ENCODE results near the gene EHBP1L1.

The EHBP1L1 gene

DNA sequence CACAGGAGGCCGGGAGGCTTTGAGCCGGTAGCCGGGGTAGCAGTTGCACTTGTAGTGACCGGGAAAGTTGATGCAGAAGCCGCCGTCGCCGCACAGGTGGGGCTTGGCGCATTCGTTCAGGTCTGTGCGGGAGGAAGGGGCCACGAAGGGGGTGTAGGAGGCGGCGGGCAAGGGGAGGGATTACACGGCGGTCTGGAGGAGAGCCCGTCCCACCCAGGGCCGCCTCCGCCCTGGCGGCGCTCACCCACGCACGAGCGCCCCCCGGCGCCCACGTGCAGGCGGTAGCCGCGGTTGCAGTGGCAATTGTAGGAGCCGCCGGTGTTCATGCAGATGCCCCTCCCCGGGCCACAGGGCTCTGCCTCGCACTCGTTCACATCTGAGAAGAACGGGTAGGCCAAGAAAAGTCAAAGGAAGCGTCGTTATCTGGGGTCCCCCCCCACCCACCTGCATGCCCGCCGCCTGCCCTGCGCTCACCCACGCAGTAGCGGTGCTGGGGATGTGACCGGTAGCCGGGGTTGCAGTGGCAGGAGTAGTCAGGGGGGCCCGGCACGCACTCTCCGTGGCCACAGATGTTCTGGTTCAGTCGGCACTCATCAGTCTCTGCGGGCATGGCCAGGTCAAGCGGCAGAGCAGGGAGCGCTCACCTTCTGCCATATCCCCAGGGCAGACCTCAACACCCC, 28.3 kb upstream of the EHBP1L1 start:
- no peak for DNase-seq

DNA sequence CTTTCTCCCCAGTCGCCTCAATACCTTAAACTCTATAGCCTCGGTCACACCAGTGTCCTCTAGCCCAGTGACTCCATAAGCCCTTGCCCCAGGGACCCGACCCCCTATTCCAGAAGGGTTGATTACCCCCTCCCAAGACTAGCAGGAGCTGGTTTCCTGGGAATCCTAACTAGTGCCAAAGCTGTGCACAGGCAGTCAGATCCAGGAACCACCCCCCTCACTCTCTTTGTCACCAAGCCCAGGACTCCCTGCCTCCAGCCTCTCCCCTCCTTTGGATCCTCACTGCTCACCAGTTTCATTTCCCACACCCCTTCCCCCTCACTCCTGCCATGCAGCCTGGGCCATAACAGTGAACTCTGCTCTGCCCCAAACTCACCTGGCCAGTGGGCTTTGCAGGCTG, 27.5 kb upstream of the EHBP1L1 start:
- DNase-seq = no peak

DNA sequence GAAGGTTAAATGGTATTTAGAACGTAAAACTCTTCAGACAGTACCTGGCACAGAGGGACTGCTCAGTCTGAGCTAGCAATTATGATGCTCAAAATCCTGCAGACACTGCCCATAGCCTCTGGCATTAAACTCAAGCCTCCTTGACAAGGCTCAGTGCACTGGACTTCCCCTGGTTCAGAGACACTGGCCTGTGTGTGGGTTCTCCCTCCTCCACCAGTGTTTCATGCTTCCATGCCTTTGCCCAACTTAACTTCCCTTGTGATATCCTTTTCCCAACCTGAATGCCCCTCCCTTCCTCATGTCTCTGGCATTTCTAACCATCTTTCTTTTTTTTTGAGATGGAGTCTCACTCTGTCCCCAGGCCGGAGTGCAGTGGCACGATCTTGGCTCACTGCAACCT, 26.8 kb upstream of the EHBP1L1 start:
- no peak for DNase-seq

DNA sequence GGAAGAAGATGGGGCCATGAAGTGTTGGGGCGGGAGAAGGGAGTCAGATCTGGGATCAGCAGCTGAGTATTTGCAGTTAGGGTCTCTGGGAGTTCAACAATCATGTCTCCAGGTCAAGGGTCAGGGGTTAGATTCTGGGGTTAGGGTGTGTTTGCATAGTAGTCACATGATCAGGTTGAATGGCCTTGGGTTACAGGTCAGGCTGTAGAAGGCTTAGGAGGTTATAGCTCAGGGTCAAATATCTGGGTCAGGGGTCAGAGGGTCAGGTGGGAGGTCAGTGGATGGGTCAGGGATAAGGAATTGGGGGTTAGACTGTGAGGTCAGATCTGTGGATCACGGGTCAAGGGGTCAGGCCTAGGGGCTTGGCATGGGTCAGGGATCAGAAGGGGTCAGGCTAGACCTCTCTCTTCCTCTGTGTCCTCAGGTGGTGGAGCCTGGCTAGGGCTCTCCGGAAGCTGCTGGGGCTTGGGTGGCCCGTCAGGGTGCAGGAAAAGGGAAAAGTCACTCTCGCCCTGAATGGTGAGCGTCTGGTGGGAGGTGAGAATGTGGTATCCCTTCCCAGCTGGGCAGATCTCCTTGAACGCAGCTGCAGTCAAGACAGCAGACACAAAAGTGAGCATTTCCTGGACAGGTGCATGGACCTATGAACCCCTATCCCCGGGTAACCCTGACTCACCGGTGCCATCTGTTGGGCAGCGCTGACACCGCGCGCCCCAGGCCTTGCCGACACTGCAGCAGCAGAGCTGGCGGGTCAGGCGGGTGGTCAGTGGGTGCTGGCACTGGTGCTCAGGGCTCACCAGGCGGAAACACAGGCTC, 24.1 kb upstream of the EHBP1L1 start:
- DNase-seq = no peak

DNA sequence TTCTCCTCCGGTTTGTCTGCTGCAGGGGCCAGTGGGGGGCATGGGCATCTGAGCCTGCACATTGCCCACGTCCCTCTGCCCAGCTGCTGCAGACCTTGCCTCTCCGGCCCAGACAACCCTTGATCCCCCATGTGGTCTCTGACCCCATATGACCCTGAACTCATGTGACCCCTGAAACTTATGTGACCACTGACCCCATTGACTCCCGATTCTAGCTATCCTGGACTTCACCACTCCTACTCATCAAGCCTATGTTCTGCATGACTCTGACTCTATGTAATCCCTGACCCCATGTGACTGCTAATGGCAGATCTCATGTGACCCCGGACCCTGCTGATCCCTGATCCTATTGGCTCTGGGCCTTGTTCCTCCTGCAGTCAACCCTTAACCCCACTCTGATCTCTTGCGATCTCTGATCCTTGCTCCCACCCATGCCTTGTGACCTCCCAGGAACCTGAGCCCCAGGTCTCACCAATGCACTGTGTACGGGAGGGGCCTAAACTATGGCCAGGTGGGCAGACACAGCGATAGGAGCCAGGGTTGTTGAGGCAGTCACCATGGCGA, 23.4 kb upstream of the EHBP1L1 start:
- DNase-seq = no peak

DNA sequence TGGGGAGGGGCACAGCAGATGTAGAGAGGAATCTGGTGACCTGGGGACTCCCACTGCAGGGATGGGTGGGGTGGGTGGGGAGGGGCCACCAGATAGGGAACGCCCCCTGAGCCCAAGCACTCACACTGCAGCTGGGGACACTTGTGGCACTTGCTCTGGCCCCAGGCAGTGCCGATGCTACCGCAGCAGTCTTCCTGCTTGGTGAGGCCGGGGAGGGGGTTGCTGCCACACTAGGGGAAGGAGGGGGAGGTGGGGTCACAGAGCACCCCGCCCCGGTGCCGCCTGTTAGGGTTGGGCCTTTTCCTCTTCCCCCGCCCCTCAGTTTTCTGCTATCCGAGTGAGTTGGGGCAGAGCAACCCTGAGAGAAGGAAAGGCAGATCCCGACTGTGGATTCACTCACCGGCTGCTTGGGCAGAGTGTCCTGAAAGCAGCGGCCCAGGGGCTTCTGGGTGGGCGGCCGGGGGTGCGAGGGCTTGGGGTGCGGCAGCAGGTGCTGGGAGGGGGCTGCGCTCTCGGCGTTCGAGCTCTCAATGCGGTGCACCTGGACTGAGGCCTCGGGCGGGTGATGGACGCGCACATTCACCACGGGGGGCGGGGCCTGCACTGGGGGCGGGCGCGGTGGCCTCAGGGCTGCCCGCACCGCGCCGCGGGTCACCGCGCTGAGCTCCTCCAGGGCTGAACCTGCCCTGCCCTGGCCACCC, 22.4 kb upstream of the EHBP1L1 start:
- no peak for DNase-seq

DNA sequence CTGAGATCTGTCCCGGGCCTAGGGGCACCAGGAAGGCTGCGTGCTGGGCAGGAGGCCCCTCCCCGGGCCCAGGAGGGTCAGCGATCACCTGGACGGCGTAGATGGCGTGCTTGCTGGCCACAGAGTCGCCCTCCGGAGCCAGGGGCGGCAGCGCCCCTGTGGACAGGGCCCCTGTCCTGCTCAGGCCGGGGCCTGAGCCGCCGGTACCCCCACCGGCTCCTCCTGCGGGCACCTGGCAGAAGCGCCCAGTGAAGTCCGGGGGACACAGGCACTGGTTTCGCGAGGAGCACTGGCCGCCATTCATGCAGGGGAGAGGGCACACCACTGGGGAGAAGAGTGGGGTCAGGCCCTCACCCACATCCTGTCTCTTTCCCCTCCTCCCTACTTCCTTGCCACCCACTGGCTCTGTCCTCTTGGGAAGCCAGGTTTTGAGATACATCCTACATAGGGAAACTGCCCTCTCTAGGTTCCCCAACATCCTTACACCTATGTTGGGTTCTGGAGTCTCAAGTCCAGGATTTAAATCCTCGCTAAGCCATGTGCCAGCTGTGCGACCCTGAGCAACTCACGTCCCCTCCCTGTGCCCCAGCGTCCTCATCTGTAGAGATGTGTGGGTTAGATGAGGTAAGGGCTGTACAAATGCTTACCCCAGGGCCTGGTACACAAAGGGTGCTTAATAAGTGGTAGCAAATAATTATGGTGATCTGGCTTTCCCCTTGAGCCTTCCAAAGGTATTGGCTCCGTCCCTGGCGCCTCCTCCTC, 21.6 kb upstream of the EHBP1L1 start:
- no peak for DNase-seq

DNA sequence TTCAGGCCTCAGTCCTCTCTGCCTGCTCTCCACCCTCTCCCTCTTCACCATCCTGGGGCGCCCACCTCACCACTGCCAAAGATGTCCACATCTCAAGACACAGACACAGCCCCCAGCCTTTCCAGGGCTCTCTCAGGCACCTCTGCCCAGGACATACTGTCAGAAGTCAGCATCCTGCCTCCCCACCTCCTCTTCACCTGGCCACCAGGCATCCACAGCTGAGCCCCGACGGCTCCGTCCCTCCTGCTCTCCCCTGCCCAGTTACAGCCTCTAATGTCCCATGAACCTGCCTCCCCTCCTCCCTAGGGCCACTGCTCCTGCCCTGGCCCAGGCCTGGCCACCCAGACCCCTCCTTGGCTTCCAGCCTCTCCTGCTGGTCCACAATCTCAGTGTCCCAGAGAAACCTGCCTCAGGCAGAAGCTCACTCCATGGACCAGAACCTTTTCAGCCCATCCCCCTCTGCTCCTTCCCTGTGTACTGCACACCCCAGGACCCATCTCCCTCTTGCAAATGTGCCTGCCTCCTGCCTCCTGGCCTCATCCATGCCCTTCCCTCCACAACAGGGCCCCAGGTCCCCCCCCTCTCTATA, 20.9 kb upstream of the EHBP1L1 start:
- DNase-seq = no peak

DNA sequence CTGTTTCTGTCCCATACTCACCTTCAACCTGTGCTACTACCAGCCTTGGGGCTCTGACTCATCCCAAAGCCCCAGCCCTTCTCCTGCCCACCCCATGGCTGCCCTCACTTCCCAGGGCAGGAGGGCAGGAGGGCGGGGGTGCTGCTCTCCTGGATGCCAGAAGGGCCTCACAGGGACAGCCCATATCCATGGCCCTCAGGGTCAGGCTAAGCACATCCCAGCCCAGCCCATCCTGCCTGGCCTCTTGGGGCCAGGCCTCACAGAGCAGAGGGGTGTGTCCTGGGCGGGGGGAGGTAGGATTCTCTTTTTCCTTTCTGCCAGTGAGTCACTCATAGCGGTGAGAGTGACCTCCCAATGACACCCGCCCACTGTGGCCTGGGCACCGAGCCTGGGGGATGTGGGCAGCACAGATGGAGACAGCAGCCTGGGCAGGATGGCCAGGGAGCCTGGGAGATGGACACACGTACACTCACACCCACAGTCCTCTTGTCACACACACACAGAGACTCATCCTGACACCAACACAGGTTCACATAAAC, 20.1 kb upstream of the EHBP1L1 start:
- DNase-seq = no peak

DNA sequence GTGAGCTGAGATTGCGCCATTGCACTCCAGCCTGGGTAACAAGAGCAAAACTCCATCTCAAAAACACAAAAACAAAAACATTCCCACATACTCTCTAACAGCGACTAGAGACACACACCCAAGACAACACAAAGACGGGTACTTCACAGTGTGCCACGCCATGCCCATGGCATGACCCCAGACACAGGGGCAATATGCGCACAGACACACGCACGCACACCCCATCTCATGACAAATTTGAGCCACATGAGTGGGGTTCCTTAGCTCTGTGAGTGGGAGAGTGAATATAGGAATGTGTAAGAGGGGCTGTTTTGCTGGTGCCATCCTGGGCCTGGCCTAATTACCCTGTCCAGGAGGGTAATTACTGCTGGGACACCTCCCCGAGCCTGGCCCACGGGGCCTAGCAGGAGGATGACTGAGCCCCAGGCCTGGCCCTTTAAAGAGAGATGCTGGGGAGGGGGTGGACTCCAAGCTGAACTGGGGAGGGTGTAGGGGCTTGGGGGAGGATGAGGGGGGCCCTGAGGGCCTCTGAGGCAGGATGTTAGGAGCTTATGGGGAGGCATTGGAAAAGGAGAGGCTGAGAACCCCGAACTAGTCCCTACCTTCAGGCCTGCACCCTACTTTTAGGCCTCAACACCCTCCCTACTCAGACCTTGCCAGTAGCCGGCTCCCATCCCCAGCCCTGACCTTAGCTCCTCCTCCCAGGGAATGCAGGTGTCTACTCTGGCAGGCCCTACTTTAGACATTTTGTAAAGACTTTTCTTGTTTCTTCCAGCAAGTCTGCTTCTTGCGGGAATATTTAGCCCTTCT, 19.2 kb upstream of the EHBP1L1 start:
- no peak for DNase-seq

DNA sequence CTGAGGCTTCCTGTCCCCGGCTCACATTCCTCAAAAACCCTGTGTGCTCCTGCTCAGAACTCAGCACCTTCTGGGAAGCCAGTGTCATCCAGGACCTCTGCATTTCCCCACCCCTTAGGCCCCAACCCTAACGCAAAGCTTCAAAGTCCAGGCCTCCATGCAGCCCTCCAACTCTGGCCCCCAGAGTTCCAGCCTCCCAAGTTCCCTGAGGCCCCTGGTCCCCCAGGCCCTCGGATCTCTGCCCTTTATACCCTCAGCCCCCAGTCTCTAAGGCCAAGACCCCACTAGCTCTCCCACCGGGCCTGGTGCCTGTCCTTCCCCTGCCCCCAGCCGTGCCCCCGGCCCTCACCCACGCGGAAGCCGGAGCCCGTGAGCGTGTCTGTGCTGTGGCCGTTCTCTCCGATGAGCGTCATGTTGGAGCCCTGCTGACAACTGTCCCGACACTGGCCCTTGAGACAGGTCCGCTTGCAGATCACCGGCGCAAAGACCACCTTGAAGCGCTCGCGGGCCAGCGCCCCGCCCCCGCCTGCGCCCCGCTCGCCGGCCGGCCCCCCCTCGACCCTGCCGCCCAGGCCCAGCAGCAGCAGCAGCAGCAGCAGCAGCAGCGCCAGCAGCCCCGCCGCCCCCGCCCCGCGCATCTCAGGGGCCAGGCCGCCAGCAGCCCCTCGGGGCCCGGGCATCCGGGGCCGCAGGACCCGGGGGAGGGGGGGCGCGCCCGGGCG, 18.4 kb upstream of the EHBP1L1 start:
- no peak for DNase-seq

DNA sequence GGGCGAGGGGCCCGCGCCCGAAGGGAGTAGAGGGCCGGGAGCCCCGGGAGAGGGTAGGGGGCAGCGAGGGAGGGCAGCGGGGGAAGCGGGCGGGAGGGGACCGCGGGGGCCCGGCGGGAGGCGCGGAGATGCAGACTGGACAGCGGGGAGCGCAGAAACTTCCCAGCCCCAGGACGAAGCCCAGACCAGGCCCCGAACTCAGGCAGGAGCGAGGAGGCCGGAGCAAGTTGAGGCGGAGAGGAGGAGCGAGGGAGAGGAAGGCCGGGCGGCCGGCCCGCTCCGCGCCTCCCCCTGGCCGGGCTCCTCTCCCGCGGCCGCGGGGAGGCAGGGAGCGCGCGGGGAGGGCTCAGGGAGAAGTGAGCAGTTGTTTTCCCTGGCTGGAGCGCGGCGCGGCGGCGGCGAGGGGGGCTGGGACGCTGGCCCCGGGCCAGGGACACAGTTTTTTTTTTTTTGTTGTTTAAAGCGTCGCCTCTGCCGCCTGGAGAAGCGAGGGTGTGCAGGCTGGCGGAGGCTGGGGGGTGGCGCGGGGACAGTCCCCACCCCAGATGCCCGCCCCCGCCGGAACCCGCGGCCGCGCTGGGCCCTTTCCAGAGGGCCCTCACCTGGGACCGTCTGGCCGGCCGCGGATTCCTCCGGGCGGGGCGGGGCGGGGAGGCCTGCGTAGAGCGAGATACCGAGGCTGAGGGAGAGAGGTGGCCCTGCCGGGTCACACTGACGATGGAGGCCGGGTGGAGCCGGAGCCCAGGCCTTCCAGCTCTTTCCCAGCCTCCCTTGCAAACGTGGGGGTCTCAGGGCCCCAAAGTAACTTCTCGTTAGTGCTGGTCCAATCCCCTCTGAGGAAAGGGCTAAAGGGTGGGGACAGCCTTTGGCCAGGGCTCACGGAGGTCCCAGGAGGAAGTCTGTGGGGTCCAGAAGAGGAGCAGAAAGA, 17.6 kb upstream of the EHBP1L1 start, which contains the start of gene LTBP3:
Gene LTBP3 (minus strand): TSS at position 358 of the 928 bp plus-strand sequence. CDS start 400 bp downstream, outside the sequence.
- DNase-seq = peak; percentile 49

DNA sequence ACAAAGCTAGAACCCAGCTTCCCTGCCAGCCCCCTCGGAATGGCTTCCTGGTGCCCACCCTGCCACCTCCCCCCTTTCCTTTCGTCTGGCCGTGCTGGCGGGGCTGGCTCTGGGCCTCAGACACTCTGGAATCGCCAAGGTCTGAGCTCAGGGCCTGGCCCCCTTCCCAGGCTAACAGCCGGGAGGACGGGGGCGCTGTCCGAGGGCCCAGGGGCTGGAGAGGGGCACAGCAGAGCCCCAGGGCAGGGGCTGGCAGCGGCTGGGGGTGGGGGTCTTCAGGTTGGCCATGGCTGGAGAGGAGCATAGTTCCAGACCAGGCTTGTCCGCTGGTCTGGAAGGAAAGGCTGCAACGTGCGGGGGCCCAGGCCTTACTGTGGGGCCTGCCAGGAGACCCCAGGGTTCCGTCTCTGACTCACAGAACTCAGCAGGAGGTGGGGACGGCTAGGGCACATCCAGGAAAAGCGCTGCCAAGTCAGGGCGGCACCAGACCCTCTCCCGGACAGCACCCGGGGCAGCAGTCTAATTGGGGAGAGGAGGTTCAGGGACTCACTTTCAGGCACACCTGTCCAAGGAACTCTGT, 16.8 kb upstream of the EHBP1L1 start:
- DNase-seq = no peak

DNA sequence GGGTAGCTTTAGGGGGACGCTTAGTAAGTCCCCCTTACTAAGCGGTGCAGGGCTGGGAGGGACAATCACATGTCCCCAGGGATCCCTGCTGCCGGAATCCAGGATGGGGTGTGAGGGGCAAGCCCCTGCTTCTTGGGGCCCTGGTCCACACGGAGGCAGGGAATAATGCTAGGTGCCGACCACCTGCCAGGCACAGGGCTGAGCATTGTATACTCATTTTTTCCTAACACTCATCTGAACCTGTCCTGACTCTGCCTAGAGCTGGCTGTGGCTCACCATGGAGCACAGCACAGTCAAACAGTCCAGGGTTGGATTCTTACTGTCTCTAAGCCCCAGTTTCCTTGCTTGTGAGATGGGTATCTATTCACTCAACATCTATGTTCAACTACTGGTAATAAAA, 16.3 kb upstream of the EHBP1L1 start:
- DNase-seq = no peak

DNA sequence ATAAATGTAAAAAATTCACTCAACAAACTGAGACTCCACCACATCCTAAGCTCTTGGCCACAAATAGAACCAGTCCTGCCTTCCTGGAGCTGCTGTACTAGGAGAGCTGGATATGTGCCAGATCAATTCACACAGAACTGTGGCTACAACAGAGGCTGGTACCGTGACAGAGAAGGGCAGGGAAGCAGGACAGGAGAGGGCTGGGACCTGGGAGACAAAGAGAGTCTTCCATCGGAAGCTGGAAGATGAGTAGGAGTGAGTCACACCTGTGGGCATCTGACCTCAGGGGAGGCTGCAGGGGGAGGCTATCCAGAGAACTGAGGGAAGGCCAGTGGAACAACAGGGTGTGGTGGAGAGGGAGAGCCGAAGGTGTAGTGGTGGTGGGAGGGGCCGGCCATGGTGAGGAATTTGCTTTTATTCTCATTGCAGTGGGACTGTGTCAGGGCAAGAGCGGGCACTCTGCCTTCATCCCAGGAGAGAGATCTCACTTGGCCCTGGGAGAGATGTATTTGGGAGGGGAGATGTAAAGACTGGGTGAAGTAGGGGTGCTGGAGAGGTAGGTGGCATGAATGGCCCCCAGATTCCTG, 15.8 kb upstream of the EHBP1L1 start:
- no peak for DNase-seq

DNA sequence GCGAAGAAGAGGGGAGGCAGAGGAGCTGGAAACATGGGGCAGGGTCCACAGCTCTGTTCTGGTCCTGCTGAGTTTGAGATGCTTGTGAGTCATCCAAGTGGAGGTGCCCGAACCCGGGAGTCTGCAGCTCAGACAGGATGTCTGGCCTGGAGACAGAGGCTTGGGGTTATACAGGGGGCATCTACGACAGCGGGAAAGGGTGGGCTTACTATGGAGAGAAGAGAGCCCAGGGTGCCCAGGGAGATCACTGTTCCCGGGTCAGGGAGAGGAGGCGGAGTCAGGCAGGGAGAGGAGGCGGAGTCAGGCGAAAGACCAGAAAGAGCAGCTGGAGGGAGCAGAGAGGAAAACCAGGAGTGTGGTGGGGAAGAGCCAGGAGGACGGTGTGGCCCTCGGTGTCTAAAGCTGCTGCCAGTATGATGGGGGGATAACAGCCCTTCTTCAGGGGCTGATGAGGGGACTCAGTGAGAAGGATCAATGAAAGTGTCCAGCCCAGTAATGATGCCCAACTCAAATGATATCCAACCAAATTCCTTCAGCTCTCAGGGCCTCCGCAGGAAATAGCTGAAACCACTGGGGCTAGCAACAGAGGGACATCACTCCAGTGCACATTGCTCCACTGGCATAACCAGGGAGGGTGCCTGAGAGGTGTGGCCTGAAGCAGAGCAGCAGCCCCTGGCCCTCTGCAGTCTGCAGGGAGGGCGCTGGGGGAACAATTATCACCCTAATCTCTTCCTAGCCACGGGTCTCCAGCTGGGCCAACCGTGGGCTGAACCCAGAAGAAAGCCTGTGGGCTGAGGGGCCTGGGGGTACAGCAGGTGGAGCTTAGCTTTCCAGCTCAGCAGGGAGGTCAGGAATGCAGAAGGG, 15.1 kb upstream of the EHBP1L1 start:
- no peak for DNase-seq

DNA sequence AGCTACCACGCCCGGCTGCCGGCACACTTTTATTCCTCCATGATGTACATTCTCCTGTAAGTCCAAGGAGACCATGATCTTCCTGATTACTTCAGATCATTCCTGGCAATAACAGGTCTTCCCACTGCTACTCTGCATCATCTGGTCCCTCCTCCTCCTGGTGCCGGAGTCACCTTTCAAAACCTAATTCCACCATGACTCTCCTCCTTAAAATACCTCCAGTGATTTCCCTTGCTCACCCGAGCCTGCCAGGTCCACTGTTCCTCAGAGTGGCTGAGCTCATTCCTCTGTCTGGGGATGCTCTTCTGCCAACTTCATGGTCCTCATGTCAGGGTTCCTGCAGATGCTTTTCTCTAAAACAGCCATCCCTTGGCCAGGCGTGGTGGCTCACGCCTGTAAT, 13.8 kb upstream of the EHBP1L1 start:
- no peak for DNase-seq

All from NCI-H2107 (cell line).